GM21423 (cell line): Measurements from ENCODE around the gene STOM.
"Not testable (repeated sequence)": the region's sequence is repeated elsewhere in the genome, so short reads cannot be mapped to it uniquely, and the experiment has no call there.

Experiments used
- ATAC-seq: cut with Tn5 transposase; IDR thresholded peaks from one replicate; pipeline ENCODE4 v1.9.1; 2021; ENCODE audit warnings: mild to moderate bottlenecking, moderate library complexity; ENCODE audit not compliant: unreplicated experiment

STOM gene

DNA sequence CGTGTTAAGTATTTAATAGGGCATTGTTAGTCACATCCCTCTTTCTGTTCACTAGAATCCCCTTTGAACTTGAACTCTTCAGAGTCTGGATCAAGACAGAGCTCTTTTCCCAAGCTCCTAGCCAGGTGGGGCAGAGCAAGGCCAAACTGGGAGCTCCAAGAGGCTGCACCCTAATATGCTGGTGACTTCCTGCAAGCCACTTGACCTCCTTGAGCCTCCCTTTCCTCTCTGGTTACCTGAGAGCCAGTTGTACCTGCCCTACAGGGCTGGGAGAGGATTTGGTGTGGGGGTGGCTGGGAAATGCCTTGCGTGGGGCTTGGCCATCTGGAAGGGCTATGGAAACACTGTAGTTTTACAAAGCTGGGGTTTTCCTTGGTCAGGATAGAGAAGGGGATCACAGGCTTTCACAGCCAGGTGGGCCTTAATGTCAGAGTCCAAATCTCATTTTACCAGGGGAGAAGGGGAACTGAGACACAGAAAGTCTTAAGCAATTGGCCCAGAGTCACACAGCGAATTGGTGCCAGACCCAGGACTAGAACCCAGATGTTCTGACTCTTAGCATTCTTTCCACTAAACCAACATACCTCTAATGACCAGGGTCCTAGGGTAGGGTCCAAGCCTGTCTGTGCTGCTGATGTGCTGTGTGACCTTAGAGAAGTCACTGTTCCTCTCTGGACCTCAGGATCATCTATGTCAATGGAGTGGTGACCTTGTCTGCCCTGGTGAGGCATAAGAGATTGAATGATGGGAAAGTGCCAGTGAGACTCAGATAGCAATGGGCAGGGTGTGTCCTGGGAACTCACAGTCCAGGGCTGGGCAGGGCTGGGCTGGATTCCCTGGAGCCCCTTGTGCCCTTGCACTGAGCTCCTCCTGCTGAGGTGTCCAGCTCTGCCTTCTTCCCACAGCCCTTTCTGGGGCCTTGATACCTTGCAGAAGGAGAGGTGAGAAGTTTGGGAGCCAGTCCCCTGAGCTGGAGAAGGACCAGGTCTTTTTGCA is 66.3 kb downstream of the STOM start:
- ATAC-seq = no peak

- no peak for ATAC-seq
Measured at GRCh38 chr9:121302786-121303185, 67.3 kb downstream of the STOM start.

- no peak for ATAC-seq
Measured at GRCh38 chr9:121302341-121302740, 67.7 kb downstream of the STOM start.

- no peak for ATAC-seq
Measured at GRCh38 chr9:121301881-121302286, 68.2 kb downstream of the STOM start.

DNA sequence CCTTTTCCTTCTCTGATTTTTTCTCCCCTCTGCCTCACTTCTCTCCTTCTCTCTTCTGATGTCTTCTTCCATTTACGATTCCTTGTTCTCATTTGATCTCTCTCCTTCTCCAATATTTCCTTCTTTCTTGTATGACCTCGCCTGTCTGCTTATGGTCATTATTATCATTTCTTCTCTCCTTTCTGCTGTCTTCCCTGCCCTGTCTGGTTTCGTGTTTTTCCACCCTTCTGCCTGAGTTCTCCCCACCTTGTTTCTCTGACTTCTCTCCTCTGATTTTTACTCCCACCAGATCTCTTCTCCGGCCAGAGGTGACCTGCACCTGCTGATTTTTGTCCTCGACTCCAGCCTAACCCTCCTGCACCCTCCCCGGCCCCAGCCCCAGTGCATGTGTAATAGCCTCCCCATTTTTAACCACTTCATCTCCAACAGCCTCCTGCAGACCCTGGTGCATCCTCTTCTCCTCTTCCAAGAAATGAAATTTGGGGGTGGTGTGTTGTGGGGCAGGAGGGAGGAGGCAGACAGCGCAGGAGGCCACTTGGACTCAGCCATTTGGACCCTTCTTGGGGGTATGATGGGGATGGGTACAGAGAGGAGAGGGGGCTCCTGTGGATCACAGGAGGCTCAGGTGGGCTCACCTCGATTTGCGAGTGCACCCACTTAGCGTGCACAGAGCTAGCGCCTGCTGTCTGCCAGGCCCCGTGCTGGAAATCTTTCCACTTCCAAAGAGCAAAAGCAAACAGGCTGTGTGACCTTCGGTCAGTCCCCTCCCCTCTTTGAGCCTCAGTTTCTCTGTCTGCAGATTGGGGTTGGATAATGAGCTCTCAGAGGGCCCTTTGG is 69.5 kb downstream of the STOM start:
- ATAC-seq = no peak

- no peak for ATAC-seq
Measured at GRCh38 chr9:121299467-121300282, 70.4 kb downstream of the STOM start.

DNA sequence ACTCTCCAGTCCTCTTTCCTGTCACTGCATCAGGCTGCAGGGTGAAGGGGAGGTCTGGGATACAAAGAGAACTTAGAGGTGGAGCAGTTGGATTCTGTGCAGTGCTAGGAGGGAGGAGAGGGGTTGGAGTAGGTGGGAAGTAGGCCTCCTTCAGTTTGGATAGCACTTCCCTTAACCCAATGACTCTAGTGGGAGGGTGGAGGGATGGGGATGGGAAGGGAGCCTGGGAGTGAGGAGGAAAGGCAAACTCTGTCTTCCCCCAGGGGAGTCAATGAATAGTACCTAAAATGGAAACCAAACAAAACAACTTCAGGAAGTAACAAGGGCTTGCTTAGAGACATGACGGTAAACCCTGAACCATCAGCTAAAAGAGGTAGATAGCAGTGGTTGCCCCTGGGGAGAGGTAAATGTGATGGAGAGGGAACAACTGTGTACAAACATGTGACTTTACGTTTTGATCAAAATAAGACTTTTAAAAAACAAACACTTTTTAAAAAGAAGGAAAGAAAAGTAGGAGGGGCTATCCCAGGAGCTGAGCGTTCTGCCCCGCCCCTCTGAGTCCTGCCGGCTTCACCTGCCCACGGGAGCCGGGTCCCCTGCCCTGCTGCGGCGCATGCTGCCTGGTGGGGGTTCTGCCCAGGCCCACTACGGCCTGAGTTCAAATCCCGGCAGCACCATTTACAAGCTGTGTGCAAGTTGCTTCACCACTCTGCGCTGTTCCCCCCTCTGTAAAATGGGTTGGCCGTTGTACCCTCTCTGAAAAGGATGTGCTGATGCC is 71.2 kb downstream of the STOM start:
- no peak for ATAC-seq

- no peak for ATAC-seq
Measured at GRCh38 chr9:121298016-121298538, 72.0 kb downstream of the STOM start.

GRCh38 chr9:121297389-121297788 is 72.7 kb downstream of the STOM start:
- ATAC-seq = no peak

- no peak for ATAC-seq
Measured at GRCh38 chr9:121296213-121297127, 73.6 kb downstream of the STOM start.

DNA sequence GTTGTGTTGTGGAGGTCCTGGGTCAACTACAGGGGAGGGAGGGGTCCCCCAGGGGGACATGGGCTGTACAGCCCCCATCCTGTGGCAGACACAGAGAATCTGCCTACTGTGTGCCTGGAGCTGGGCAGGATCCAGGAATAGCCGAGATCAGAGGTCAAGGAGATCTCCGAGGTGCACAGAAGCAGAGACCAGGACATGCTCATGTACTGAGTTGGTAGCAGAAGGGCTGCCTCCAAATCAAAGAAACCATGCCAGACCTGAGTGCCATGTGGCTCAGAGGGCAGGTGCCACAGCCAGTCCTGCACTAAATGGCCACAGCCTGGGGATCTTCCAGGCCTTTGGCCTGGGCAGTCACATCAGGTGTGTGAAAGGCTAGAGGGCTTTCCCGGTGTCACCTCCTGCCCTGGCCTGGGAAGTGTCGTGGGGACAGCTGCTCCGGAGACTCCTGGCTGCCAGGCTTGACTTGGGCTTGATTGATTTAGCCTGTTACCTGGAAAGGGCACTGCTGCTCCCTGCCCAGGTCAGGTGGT is 74.3 kb downstream of the STOM start:
- ATAC-seq = no peak

- ATAC-seq = no peak
Measured at GRCh38 chr9:121294866-121295661, 75.0 kb downstream of the STOM start.

- no peak for ATAC-seq
Measured at GRCh38 chr9:121294151-121294743, 75.8 kb downstream of the STOM start.

- ATAC-seq = no peak
Measured at GRCh38 chr9:121292801-121293241, 77.2 kb downstream of the STOM start.

- no peak for ATAC-seq
Measured at GRCh38 chr9:121292051-121292450, 78.0 kb downstream of the STOM start.

- ATAC-seq = not testable (repeated sequence)
Measured at GRCh38 chr9:121291536-121291935, 78.5 kb downstream of the STOM start.

- no peak for ATAC-seq
Measured at GRCh38 chr9:121289772-121290370, 80.2 kb downstream of the STOM start.
